ENCODE results near the gene FOXP1.

Gene FOXP1

GRCh38 chr3:71183549-71183948, 400.0 kb downstream of the FOXP1 start:
- H3K4me3 ChIP-seq (ENCODE audit: low read length) = no peak overlapping the region
- no peak for TF ChIP-seq ZNF274 (IDR thresholded peaks at IDR 0.05; ENCODE audit: low read depth, low read length)

GRCh38 chr3:71180524-71180923, 403.0 kb downstream of the FOXP1 start:
- no peak for TF ChIP-seq ZNF274 (IDR thresholded peaks at IDR 0.05; ENCODE audit: low read depth, low read length)
- H3K4me3 ChIP-seq (ENCODE audit: low read length) = no peak overlapping the region

DNA sequence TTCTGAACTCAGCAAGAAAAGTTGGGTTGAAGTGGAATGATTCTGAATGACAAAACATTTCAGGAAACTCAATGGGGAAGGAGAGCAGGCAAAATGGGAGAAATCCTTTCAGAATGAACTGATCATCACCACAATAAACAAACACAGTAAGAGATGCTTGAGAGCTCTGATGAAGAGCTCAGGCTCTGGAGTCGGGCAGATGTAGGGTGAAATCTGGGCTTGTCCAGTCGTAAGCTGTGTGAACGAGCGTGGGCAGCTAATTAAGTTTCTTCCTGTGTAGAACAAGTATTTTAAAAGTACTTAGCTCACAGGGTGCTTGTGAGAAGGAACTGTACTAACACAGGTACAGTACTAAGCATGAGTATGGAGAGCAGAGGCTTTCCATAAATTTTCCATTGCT, 406.2 kb downstream of the FOXP1 start:
- H3K4me3 ChIP-seq (ENCODE audit: low read length) = no peak overlapping the region
- TF ChIP-seq ZNF274 (IDR thresholded peaks at IDR 0.05; ENCODE audit: low read depth, low read length) = no peak

DNA sequence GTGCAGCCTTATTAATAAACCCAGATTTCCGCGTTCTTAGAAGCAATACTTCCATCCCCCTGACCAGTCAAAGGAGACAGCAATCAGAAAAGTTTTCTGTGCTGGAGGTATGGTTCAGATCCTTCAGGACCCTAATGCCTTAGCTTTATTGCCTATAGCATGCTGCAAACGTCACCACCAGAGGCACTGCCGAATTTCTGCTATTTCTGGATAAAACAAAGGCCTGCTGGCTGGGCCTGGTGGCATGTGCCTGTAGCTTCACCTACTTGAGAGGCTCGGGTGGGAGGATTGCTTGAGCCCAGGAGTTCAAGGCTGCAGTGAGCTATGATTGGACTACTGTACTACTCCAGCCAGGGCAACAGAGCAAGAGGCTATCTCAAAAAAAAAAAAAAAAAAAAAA, 407.2 kb downstream of the FOXP1 start:
- TF ChIP-seq ZNF274 (IDR thresholded peaks at IDR 0.05; ENCODE audit: low read depth, low read length) = no peak
- H3K4me3 ChIP-seq (ENCODE audit: low read length) = no peak overlapping the region

GRCh38 chr3:71175691-71176365, 407.7 kb downstream of the FOXP1 start:
- H3K4me3 ChIP-seq (ENCODE audit: low read length) = no peak overlapping the region
- no peak for TF ChIP-seq ZNF274 (IDR thresholded peaks at IDR 0.05; ENCODE audit: low read depth, low read length)

GRCh38 chr3:71172951-71173350, 410.6 kb downstream of the FOXP1 start:
- TF ChIP-seq ZNF274 (IDR thresholded peaks at IDR 0.05; ENCODE audit: low read depth, low read length) = no peak
- H3K4me3 ChIP-seq (ENCODE audit: low read length) = no peak overlapping the region

- no peak overlapping the region for H3K4me3 ChIP-seq (ENCODE audit: low read length)
- no peak for TF ChIP-seq ZNF274 (IDR thresholded peaks at IDR 0.05; ENCODE audit: low read depth, low read length)
Observed at GRCh38 chr3:71172189-71172588, 411.3 kb downstream of the FOXP1 start.

DNA sequence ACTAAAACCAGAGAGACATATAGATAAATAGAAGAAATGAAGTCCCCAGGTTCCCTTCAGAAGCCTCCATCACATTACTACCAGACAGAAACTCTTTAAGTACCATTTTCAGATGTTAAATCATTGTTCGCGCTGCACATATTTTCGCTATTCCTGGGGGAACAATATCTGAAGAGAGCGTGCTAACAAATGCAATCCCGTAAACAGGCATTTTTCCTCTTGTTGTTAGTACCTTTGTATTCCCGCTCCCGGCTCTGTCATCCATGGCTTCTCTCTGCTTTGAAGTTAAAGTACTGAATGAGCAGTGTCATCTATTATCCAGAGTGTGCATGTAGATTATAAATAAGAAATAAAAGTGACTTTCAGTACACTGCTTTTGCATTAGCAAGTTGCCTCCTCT, 412.3 kb downstream of the FOXP1 start:
- no peak for TF ChIP-seq ZNF274 (IDR thresholded peaks at IDR 0.05; ENCODE audit: low read depth, low read length)
- no peak overlapping the region for H3K4me3 ChIP-seq (ENCODE audit: low read length)

DNA sequence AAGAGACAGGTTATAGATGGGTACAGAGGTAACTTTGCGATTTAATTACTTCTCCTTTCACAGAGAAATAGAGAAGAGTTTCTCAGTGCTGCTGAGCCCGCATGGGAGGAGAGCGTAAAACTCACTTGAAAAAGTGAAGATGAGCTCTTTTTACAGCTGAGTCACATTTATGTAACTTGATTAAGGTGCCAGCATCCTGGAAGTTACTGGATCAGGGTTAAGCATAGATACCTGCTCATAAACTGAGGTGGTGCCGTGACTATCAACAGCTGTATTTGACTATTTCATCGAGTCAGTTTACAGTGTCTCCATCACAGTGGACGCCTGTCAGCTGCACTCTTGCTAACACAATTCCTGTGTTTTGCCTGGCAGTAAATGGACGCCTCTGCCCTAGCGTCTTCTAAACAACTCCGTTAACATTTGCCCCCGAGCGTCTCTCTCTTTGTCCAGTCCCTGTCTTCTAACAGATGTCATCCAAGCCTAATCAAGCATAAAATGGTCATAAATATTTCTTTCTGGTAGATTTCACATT, 414.6 kb downstream of the FOXP1 start:
- no peak for TF ChIP-seq ZNF274 (IDR thresholded peaks at IDR 0.05; ENCODE audit: low read depth, low read length)
- no peak overlapping the region for H3K4me3 ChIP-seq (ENCODE audit: low read length)

GRCh38 chr3:71168121-71168721, 415.3 kb downstream of the FOXP1 start:
- TF ChIP-seq ZNF274 (IDR thresholded peaks at IDR 0.05; ENCODE audit: low read depth, low read length) = no peak
- H3K4me3 ChIP-seq (ENCODE audit: low read length) = no peak overlapping the region

GRCh38 chr3:71166339-71167240, 416.9 kb downstream of the FOXP1 start:
- no peak overlapping the region for H3K4me3 ChIP-seq (ENCODE audit: low read length)
- TF ChIP-seq ZNF274 (IDR thresholded peaks at IDR 0.05; ENCODE audit: low read depth, low read length) = no peak

DNA sequence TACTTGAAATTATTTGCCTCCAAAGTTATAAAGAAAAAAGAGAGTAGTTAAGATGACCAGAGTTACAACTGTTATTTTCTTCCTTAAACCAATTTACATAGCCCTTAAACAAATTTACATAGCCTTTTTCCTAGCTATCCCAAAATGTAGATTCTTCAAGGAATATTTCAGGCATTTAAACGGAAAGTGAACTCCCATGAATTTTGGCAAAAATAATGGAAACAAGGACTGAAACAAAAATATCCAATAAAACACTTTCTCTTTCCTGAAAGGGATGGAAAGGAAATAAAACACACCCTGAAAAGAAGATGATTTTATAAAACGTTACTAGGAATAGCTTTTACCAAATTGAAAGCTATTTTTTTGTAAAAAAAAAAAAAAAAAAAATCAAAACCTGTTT, 418.6 kb downstream of the FOXP1 start:
- no peak overlapping the region for H3K4me3 ChIP-seq (ENCODE audit: low read length)
- no peak for TF ChIP-seq ZNF274 (IDR thresholded peaks at IDR 0.05; ENCODE audit: low read depth, low read length)

GRCh38 chr3:71163198-71163918, 420.2 kb downstream of the FOXP1 start:
- TF ChIP-seq ZNF274 (IDR thresholded peaks at IDR 0.05; ENCODE audit: low read depth, low read length) = no peak
- no peak overlapping the region for H3K4me3 ChIP-seq (ENCODE audit: low read length)

DNA sequence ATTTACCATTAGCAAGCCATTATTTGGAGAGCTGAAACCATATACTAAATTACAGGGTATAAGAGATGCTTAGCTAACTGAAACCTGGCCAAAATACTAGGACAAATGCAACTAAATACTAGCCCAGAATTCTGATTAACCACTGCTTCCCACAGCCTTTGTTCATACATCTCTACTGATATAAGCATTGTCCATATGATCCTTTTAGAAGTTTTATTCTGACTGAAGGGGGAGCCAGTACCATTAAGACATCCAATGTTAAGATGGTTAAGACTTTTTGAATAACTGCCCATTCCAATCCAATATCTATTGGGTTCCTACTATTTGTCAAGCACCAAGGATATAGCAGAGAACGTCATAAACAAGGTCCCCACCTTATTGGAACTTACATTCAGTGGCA, 421.3 kb downstream of the FOXP1 start:
- H3K4me3 ChIP-seq (ENCODE audit: low read length) = no peak overlapping the region
- no peak for TF ChIP-seq ZNF274 (IDR thresholded peaks at IDR 0.05; ENCODE audit: low read depth, low read length)
